Subcutaneous adipose tissue (tissue), 4 donors: ENCODE data around the gene LRRC31. TPM values are rescaled to one million over a fixed set of nuclear protein-coding genes. Genes with fewer than 3 reads are reported as not detected.

Experiments used
- CTCF ChIP-seq: fragments of 450-650 bp; IDR thresholded peaks from one replicate; pipeline ENCODE4 v1.5.1; 2016; ENCODE audit warnings: low read depth, mild to moderate bottlenecking, control low read depth, antibody characterized with exemption, moderate library complexity
- total RNA-seq, 4 donors: library from RNA; depleted of rRNA; stranded (reverse); fragments of >200 nt; gene quantifications; one replicate each; pipeline ENCODE4 v1.1.0, GENCODE V29; 2016

LRRC31 gene
- total RNA-seq, 4 donors from 2014 or later, result 0.44 TPM; not detected in 3

DNA sequence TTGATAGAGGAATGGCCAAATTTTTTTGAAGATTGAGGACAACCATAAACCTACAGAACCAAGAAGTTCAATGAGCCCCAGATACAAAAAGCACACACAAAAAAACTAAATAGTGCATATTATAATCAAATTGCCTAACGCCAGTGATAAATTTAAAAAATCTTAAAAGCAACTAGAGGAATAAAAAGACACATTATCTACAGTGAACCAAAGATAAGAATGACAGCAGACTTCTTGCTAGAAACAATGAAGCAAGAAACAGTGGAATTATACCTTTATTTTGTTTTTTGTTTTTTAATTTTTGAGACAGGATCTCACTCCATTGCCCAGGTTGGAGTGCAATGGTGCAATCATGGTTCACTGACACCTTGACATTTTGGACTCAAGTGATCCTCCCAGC, 31.7 kb upstream of the LRRC31 start:
- no peak for TF ChIP-seq CTCF

- TF ChIP-seq CTCF, result no peak
Measured at GRCh38 chr3:169897284-169897683, 27.5 kb upstream of the LRRC31 start.

GRCh38 chr3:169895072-169895471, 25.3 kb upstream of the LRRC31 start:
- no peak for TF ChIP-seq CTCF

DNA sequence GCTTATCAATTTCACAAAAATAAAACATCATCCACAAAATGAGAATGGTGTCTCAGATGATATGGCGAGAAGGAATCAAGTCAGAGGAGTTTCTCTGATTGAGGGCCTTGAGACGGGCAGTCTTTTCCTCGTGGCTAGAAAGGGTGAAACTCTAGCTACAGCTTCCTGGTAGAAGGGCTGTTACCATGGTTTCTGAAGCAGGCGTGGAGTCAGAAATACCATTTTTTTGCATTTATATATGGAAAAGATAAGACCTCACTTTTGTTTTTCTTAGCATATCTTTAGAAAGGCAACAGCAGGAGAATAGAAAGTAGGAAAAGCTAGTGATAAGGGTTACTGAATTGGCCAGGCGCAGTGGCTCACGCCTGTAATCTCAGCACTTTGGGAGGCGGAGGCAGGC, 24.4 kb upstream of the LRRC31 start:
- no peak for TF ChIP-seq CTCF

DNA sequence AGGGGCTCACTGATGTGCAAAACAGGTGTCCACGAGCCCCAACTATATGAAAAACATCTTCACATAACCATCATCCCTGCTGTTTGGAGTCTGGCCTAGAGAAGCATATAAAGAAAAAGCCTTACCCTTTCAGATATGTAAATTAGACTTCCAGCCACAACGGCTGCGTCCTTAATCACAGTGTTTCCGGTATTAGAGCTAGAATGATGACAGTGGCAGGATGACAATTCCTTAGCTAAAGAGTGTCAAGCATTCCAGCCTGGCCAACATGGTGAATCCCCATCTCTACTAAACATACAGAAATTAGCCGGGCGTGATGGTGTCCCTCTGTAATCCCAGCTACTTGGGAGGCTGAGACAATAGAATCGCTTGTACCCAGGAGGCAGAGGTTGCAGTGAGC, 22.2 kb upstream of the LRRC31 start:
- no peak for TF ChIP-seq CTCF

DNA sequence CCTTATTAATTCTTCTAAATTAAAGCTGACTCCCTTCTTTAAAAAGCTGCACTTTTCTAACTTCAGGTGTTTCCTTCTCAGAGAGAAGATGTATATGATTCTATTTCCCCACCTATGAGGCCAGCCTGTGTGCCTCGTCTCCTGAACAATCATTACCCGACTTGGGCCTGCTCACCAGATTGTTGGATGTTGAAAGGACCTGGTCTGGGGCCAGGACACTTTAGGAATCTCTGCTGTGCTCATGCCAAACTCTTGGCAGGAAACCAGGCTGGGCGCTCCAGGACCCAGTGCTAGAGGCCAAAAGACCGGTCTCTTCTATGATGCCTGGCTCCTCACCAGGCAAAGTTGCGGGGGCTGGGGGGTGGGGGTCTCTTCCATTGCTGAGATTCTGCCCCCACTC, 16.9 kb upstream of the LRRC31 start:
- no peak for TF ChIP-seq CTCF

GRCh38 chr3:169880576-169881250, 11.0 kb upstream of the LRRC31 start:
- no peak for TF ChIP-seq CTCF
